Mesangial cell (primary cell): ENCODE data around the gene ERCC8. TPM values are rescaled to one million over a fixed set of nuclear protein-coding genes. Genes with fewer than 3 reads are reported as not detected.

Experiments used
- total RNA-seq: library from RNA; depleted of rRNA; stranded (reverse); fragments of >200 nt; gene quantifications from 2 replicates; pipeline ENCODE4 v1.2.3, GENCODE V29; 2015

Gene ERCC8
- 12.0 and 21.2 TPM in 2 replicates for total RNA-seq

GRCh38 chr5:60944904-60945812 lies at the start of gene ERCC8, which contains the start of gene NDUFAF2:
ERCC8 (minus strand) TSS chr5:60945070; CDS start chr5:60945008, 62 bp downstream.
NDUFAF2 (plus strand) TSS chr5:60945205; CDS start chr5:60945256, 51 bp downstream.

GRCh38 chr5:60843936-60844905 lies 100.6 kb downstream of the ERCC8 start, which contains the start of gene ELOVL7:
ELOVL7 (minus strand) TSS chr5:60844269; CDS start chr5:60787397, 56,872 bp downstream.

Other genes starting within 250 kb of the ERCC8 start
- gene DEPDC1B, start 244.9 kb downstream of the ERCC8 start, total RNA-seq: 2.9 and 35.4 TPM in 2 replicates
- gene ELOVL7, start 100.8 kb downstream of the ERCC8 start, total RNA-seq: 1.1 and 5.8 TPM in 2 replicates
- 7.9 and 14.2 TPM in 2 replicates for gene NDUFAF2, start 135 bp upstream of the ERCC8 start, total RNA-seq
- 36.5 and 56.9 TPM in 2 replicates for gene SMIM15, start 217.4 kb upstream of the ERCC8 start, total RNA-seq